NT2/D1 (cell line): ENCODE results near the gene PCDHGA4.

Experiments
- YY1 ChIP-seq: IDR thresholded peaks from 2 replicates; pipeline ENCODE4 v1.6.1; 2011; ENCODE audit not compliant: insufficient read length, insufficient read depth
- ZNF274 ChIP-seq: IDR thresholded peaks from 2 replicates; pipeline ENCODE4 v1.6.1; 2011; ENCODE audit warnings: mild to moderate bottlenecking, low read depth, low read length

DNA sequence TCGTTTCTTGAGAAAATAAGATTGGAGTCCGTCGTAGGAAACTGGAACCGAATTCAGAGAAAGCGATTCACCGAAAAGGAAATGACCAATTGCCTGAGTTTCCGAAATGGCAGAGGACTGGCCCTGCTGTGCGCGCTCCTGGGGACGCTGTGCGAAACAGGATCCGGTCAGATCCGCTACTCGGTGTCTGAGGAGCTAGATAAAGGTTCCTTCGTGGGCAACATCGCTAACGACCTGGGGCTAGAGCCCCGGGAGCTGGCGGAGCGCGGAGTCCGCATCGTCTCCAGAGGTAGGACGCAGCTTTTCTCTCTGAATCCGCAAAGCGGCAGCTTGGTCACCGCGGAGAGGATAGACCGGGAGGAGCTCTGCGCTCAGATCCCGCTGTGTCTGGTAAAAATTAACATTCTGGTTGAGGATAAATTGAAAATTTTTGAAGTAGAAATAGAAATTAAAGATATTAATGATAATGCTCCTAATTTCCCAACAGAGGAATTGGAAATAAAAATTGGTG is 10.8 kb upstream of the PCDHGA4 start:
- TF ChIP-seq ZNF274 (no peak), YY1 (no peak)
